SK-N-SH (cell line): ENCODE data around the gene CTDP1. TPM values are rescaled to one million over a fixed set of nuclear protein-coding genes. Genes with fewer than 3 reads are reported as not detected.
"Not testable (repeated sequence)": the region's sequence is repeated elsewhere in the genome, so short reads cannot be mapped to it uniquely, and the experiment has no call there.

Experiments
- CTCF ChIA-PET: fragments of 300-600, 350-600 bp; formaldehyde crosslinking; extraction: SDS; loops from one replicate; lab custom pipeline; 2021; lab: Yijun Ruan, JAX
- POLR2A ChIA-PET: fragments of 350-600 bp; sonication (Branson Sonifier 250); formaldehyde crosslinking; extraction: SDS; loops from one replicate; lab custom pipeline; 2020; ENCODE audit warnings: antibody characterized with exemption, inconsistent platforms; lab: Yijun Ruan, JAX
- DNase-seq: peaks from one replicate; pipeline ENCODE4 v3.0.0; 2012
- H2AFZ ChIP-seq: fragments of 200-600 bp; sonication (generic); 2 replicates; pipeline ENCODE4 v1.8.1; 2016; ENCODE audit warnings: antibody characterized with exemption, mild to moderate bottlenecking, low read depth
- H3F3A ChIP-seq: fragments of 200-600 bp; sonication (generic); replicated peaks from 2 replicates; pipeline ENCODE3; 2016; ENCODE audit warnings: antibody characterized with exemption, mild to moderate bottlenecking; ENCODE audit not compliant: insufficient read depth
- H3K27ac ChIP-seq, 2 experiments: fragments of 200-500 bp in 1 of 2; fragments of 200-600 bp in 1 of 2; sonication (Bioruptor generic) in 1 of 2; sonication (generic), shearing (Covaris generic) in 1 of 2; 2 replicates each; pipeline versions ENCODE4 v1.5.1 to v1.6.1; 2014 to 2016; ENCODE audit warnings: low read depth in 2 of 2, inconsistent platforms in 1 of 2, low read length in 1 of 2, mild to moderate bottlenecking in 1 of 2, mixed read lengths in 1 of 2
- H3K27me3 ChIP-seq: fragments of 200-600 bp; sonication (generic), shearing (Covaris generic); 2 replicates; pipeline ENCODE4 v1.6.1; 2016; ENCODE audit warnings: mixed run types; ENCODE audit not compliant: insufficient read depth
- H3K36me3 ChIP-seq, 2 experiments: fragments of 200-500 bp in 1 of 2; fragments of 200-600 bp in 1 of 2; sonication (Bioruptor generic) in 1 of 2; sonication (generic) in 1 of 2; replicated peaks in 1 of 2; 2 replicates each; pipeline versions ENCODE3 to v1.5.1; 2014 to 2016; ENCODE audit warnings: low read length in 1 of 2, mild to moderate bottlenecking in 1 of 2; ENCODE audit not compliant: insufficient read depth in 2 of 2, control insufficient read depth in 1 of 2
- H3K4me1 ChIP-seq, 2 experiments: fragments of 200-500 bp in 1 of 2; fragments of 200-600 bp in 1 of 2; sonication (Bioruptor generic) in 1 of 2; sonication (generic), shearing (Covaris generic) in 1 of 2; 2 replicates each; pipeline versions ENCODE4 v1.5.1 to v1.6.1; 2014 to 2016; ENCODE audit warnings: low read depth in 1 of 2, low read length in 1 of 2, mixed run types in 1 of 2; ENCODE audit not compliant: insufficient read depth in 2 of 2, control insufficient read depth in 1 of 2
- H3K4me2 ChIP-seq: fragments of 200-600 bp; sonication (generic), shearing (Covaris generic); 2 replicates; pipeline ENCODE4 v1.6.1; 2017; ENCODE audit warnings: mixed run types
- H3K4me3 ChIP-seq, 2 experiments: fragments of 200-500 bp in 1 of 2; fragments of 200-600 bp in 1 of 2; sonication (Bioruptor generic) in 1 of 2; sonication (generic), shearing (Covaris generic) in 1 of 2; 2 replicates each; pipeline versions ENCODE4 v1.5.1 to v1.8.1; 2014 to 2016; ENCODE audit warnings: low read depth in 2 of 2, inconsistent platforms in 1 of 2, low read length in 1 of 2, mild to moderate bottlenecking in 1 of 2, mixed read lengths in 1 of 2, moderate library complexity in 1 of 2
- H3K79me2 ChIP-seq: fragments of 200-600 bp; sonication (generic); 2 replicates; pipeline ENCODE4 v1.8.1; 2017; ENCODE audit warnings: mild to moderate bottlenecking; ENCODE audit not compliant: insufficient read depth
- H3K9ac ChIP-seq: fragments of 200-600 bp; sonication (generic); 2 replicates; pipeline ENCODE4 v1.6.1; 2017; ENCODE audit warnings: mixed run types
- H3K9me2 ChIP-seq: fragments of 200-600 bp; sonication (generic); 2 replicates; pipeline ENCODE4 v1.6.1; 2017; ENCODE audit warnings: mixed run types
- H3K9me3 ChIP-seq: fragments of 200-600 bp; sonication (generic); 2 replicates; pipeline ENCODE4 v1.6.1; 2017; ENCODE audit warnings: mixed run types, mild to moderate bottlenecking, moderate library complexity
- H4K20me1 ChIP-seq: fragments of 200-600 bp; sonication (generic); 2 replicates; pipeline ENCODE4 v1.6.1; 2017; ENCODE audit warnings: mild to moderate bottlenecking, mixed run types; ENCODE audit not compliant: insufficient read depth
- EP300 ChIP-seq, 2 experiments: IDR thresholded peaks; 2 replicates each; pipeline versions ENCODE4 v1.4.0 to v1.6.1; 2012; ENCODE audit warnings: borderline replicate concordance in 1 of 2, low read depth in 1 of 2, low read length in 1 of 2
- FOXJ3 ChIP-seq: sonication (generic); formaldehyde crosslinking; IDR thresholded peaks from 2 replicates; pipeline ENCODE4 v1.5.1; 2020; ENCODE audit warnings: mild to moderate bottlenecking, missing genetic modification reagents
- FOXM1 ChIP-seq: IDR thresholded peaks from 2 replicates; pipeline ENCODE4 v1.4.0; 2012; ENCODE audit warnings: low read depth, mild to moderate bottlenecking
- RXRA ChIP-seq: IDR thresholded peaks from 2 replicates; pipeline ENCODE4 v1.4.0; 2012; ENCODE audit warnings: low read depth, mild to moderate bottlenecking, borderline replicate concordance
- SIN3A ChIP-seq: IDR thresholded peaks from 2 replicates; pipeline ENCODE4 v1.6.1; 2012; ENCODE audit warnings: low read depth, mild to moderate bottlenecking, low read length, moderate library complexity, borderline replicate concordance
- SMC3 ChIP-seq: IDR thresholded peaks from 2 replicates; pipeline ENCODE4 v1.6.1; 2012; ENCODE audit warnings: low read depth, low read length, improper control_type of control experiment
- TAF1 ChIP-seq: IDR thresholded peaks from 2 replicates; pipeline ENCODE4 v1.6.1; 2012; ENCODE audit warnings: low read depth, mild to moderate bottlenecking, low read length, moderate library complexity, borderline replicate concordance
- TCF12 ChIP-seq: IDR thresholded peaks from 2 replicates; pipeline ENCODE4 v1.4.0; 2012
- TEAD4 ChIP-seq: IDR thresholded peaks from 2 replicates; pipeline ENCODE4 v1.4.0; 2012; ENCODE audit warnings: mild to moderate bottlenecking, borderline replicate concordance; ENCODE audit not compliant: insufficient read depth
- WGBS: methylation state at CpG from one replicate; pipeline ENCODE4 v1.1.6; 2017; ENCODE audit warnings: low lambda C conversion rate; 5-methylcytosine and 5-hydroxymethylcytosine counted together
- polyA plus RNA-seq, 3 experiments: library from polyadenylated mRNA; depleted of rRNA; stranded (reverse); fragments of >200 nt; gene quantifications; 2 replicates each; pipeline ENCODE4 v1.2.3, GENCODE V29; 2012
- TF ChIP-seq, protein P1 (sequence below): IDR thresholded peaks from 2 replicates; pipeline ENCODE4 v1.6.1; 2012; ENCODE audit warnings: mild to moderate bottlenecking, low read depth, low read length, moderate library complexity
- TF ChIP-seq, protein P2 (sequence below): IDR thresholded peaks from 2 replicates; pipeline ENCODE4 v1.4.0; 2012; ENCODE audit warnings: low read depth, borderline replicate concordance

Gene CTDP1
- polyA plus RNA-seq, 1 of the 3 experiments (the other 2 are of a cell fraction) = 15.6 TPM

DNA sequence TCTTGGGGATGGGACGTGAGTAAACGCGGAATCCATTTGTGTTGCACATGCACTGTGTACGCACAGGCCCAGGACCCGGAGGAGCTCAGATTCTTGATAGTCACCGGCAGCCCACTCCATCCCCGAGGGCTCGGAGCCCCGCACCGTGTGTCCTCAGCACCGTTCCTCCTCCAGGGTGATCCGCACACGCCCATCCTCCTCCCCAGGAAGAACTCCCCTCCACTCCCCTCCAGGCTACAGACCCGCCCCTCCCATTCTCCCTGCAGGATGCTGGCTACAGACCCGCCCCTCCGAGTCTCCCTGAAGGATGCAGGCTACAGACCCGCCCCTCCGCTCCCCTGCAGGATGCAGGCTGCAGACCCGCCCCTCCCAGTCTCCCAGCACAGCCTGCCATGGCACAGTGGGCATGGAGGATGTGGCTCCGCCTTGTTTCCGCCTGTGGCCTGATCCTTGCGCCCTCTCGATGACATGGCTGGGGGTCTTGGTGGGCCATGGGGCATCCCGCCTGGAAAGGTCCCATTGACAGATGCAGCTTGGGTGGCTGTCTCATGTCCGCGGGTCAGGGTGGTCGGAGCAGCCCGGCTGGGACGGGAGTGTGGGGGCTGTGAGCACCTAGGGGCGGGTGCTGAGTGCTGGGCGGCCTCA lies 14.1 kb downstream of the CTDP1 start:
- CTCF ChIA-PET = no interaction called here
- Histone ChIP-seq H2AFZ (no peak overlapping the region), H4K20me1 (peaks cover 53% of the 10 kb centered on the region), H3K4me3 (no peak overlapping the region), H3K4me2 (no peak overlapping the region), H3K9me2 (no peaks in the 10 kb centered on the region), H3K9ac (no peak overlapping the region), H3F3A (no peaks in the 10 kb centered on the region), H3K27me3 (no peaks in the 10 kb centered on the region), H3K4me1 (no peaks in the 10 kb centered on the region), H3K36me3 (peaks cover 3 to 29% of the 10 kb centered on the region in 2 experiments), H3K9me3 (no peaks in the 10 kb centered on the region), H3K27ac (no peak overlapping the region), H3K79me2 (peaks cover 40% of the 10 kb centered on the region)
- WGBS = 94% methylated on average over 23 of the region's 31 CpGs
- TF ChIP-seq FOXM1 (no peak), SIN3A (no peak), TCF12 (no peak), RXRA (no peak), FOXJ3 (CRISPR knock-in tag) (no peak), SMC3 (no peak), TAF1 (no peak), EP300 (IDR thresholded peaks at IDR 0.05; ENCODE audit: borderline replicate concordance in 1 of 2, low read depth in 1 of 2, low read length in 1 of 2) (no peak), TEAD4 (no peak)
- TF ChIP-seq, protein P1, sequence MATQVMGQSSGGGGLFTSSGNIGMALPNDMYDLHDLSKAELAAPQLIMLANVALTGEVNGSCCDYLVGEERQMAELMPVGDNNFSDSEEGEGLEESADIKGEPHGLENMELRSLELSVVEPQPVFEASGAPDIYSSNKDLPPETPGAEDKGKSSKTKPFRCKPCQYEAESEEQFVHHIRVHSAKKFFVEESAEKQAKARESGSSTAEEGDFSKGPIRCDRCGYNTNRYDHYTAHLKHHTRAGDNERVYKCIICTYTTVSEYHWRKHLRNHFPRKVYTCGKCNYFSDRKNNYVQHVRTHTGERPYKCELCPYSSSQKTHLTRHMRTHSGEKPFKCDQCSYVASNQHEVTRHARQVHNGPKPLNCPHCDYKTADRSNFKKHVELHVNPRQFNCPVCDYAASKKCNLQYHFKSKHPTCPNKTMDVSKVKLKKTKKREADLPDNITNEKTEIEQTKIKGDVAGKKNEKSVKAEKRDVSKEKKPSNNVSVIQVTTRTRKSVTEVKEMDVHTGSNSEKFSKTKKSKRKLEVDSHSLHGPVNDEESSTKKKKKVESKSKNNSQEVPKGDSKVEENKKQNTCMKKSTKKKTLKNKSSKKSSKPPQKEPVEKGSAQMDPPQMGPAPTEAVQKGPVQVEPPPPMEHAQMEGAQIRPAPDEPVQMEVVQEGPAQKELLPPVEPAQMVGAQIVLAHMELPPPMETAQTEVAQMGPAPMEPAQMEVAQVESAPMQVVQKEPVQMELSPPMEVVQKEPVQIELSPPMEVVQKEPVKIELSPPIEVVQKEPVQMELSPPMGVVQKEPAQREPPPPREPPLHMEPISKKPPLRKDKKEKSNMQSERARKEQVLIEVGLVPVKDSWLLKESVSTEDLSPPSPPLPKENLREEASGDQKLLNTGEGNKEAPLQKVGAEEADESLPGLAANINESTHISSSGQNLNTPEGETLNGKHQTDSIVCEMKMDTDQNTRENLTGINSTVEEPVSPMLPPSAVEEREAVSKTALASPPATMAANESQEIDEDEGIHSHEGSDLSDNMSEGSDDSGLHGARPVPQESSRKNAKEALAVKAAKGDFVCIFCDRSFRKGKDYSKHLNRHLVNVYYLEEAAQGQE = no peak
- TF ChIP-seq, protein P2, sequence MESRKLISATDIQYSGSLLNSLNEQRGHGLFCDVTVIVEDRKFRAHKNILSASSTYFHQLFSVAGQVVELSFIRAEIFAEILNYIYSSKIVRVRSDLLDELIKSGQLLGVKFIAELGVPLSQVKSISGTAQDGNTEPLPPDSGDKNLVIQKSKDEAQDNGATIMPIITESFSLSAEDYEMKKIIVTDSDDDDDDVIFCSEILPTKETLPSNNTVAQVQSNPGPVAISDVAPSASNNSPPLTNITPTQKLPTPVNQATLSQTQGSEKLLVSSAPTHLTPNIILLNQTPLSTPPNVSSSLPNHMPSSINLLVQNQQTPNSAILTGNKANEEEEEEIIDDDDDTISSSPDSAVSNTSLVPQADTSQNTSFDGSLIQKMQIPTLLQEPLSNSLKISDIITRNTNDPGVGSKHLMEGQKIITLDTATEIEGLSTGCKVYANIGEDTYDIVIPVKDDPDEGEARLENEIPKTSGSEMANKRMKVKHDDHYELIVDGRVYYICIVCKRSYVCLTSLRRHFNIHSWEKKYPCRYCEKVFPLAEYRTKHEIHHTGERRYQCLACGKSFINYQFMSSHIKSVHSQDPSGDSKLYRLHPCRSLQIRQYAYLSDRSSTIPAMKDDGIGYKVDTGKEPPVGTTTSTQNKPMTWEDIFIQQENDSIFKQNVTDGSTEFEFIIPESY = no peak
- DNase-seq = no peak
- POLR2A ChIA-PET = no interaction called here

GRCh38 chr18:79694206-79694894 lies 14.7 kb downstream of the CTDP1 start:
- H3K4me1 ChIP-seq, H3K9me2 ChIP-seq, H3K9ac ChIP-seq, H2AFZ ChIP-seq, H3K4me2 ChIP-seq, H3F3A ChIP-seq, H3K4me3 ChIP-seq, POLR2A ChIA-PET, H3K27me3 ChIP-seq, H3K9me3 ChIP-seq, H3K27ac ChIP-seq, CTCF ChIA-PET, DNase-seq: not testable (repeated sequence)
- Histone ChIP-seq H3K36me3 (peaks cover 3 to 33% of the 10 kb centered on the region in 2 experiments), H3K79me2 (peaks cover 33% of the 10 kb centered on the region), H4K20me1 (peaks cover 46% of the 10 kb centered on the region)
- 89% methylated on average over 11 of the region's 32 CpGs for WGBS
